NCI-H2171 (cell line): Measurements from ENCODE around the gene SNX6.
"Not testable (repeated sequence)": the region's sequence is repeated elsewhere in the genome, so short reads cannot be mapped to it uniquely, and the experiment has no call there.

Source experiments
- DNase-seq: peaks from one replicate; lab custom pipeline; 2025; lab: John Stamatoyannopoulos, UW

The SNX6 gene

DNA sequence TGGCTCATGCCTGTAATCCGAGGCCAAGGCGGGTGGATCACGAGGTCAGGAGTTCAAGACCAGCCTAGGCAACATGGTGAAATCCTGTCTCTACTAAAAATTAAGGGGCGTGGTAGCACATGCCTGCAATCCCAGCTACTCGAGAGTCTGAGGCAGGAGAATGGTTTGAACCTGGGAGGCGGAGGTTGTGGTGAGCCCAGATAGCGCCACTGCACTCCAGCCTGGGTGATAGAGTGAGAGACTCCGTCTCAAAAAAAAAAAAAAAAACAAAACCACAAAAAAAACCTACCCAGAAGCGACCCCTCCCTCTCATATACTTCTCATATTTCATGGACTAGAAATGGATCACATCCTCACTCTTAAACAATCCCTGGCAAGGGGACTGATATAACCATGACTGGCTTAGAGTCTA, 4.4 kb upstream of the SNX6 start:
- DNase-seq, result not testable (repeated sequence)

DNA sequence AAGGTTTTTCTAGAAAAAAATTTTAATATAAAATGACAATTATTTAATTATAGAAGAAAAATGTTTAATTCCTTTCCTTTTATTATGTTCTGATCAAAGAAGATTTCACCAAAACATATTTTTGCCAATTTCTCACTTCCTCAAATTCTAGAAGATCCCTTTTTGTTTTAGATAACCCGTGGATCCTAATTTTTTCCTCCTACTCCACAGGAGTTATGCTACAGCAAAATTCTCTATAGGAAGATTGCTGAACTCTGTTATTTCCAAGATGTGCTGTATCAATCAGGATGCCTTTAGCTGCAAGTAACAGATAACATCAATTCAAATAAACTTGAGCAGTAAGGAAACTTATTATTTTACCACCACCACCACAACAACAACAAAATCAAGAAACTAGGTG, 3.8 kb upstream of the SNX6 start:
- no peak for DNase-seq

DNA sequence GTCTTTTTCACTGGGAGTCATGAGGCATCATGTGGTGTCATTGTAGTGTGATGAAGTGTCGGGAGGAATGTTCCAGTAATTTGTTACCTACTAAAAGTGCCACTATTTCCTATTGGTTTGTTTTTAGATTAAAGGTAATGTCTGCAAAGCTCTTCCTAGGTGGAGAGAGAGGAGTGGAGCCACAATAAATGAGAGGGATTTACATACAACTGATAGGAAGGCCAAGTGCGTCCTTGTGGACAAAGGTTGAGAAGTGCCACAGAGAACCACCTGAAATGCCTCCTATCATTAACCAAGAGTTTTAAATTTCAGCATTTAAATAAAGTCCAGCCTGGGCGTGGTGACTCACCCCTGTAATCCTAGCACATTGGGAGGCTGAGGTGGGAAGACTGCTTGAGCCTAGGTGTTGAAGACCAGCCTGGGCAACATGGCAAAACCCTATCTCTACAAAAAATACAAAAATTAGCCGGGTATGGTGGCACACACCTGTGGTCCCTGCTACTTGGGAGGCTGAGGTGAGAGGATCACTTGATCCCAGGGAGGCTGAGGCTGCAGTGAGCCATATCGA, 2.5 kb upstream of the SNX6 start:
- DNase-seq, result no peak

DNA sequence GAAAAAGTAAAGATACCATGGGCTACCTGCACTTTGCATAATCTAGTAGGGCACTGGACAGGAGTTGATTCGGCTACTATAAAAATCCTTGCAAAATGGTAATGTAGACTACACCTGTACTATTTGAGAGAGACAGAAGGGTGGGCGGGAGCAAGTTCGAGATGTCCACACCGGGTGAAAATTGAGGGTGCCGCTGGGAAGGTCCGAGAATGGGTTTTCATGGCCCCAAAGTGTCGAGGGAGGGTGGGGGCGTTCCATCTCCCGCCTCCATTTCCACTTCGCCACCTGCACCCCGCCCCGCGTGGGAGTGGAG, 648 bp downstream of the SNX6 start:
- peak; percentile 32 for DNase-seq

DNA sequence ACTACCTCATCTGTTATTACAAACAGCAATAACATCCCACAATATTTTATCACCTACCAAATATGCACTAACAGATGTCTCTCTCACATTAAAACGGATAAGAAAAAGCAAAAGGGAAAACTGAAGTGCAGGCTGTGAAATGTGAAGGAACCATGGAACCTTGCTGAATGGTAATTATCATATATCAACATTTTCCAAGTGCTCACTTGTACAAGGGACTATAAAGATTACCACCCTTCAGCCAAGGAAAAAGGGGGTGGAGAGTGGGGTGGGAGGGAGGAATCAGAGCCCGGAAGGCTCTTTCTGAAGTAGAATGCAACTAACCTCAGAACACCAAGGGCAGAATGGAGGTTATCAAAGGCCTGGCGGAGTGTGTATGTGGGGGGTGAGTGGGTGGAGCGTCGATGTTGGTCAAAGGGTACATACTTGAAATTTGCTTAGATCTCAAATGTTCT, 1.2 kb downstream of the SNX6 start:
- no peak for DNase-seq

DNA sequence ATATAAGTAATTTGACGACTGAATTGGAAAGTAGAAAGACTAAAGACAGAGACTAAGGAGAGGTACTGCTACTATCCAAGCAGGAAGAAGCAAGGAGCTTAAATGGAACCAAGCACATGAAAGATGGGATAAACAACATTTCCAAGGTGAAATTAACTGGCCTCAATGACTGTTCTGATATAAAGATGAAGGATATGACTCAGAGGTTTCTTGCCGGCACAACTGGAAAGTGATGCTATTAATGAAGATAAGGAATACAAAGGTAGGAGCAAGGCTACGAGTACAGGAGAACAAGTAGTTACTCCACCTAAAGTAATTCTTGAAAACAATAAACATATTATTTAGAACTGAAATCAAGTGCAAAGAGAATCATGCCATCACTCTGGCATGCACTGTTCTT, 6.4 kb downstream of the SNX6 start:
- DNase-seq, result no peak

DNA sequence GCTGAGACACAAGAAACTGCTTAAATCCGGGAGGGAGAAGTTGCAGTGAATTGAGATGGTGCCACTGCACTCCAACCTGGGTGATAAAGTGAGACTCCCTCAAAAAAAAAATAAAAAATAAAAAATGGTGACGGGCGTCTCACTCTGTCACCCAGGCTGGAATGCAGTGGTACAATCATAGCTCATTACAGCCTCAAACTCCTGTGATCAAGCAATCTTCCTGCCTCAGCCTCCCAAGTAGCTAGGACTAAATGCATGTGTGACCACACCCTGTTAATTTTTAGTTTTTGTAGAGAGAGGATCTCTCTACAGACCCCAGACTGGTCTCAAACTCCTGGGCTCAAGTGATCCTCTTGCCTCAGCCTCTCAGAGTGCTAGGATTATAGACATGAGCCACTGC, 9.1 kb downstream of the SNX6 start:
- no peak for DNase-seq

DNA sequence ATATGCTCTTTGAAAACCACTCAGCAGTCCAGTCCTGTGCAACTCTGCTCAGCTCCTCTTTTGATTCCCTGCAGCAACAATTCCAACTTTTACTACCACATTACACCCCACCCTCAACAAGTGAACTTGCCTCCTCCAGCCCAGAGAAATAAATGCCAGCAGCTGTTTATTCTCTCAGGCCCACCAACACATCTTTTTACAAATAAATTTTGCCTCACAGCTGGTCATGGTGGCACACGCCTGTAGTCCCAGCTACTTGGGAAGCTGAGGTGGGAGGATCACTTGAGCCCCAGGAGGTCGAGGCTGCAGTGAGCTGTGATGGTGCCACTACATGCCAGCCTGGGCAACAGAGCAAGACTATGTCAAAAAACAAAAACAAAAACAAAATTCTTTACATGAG, 9.8 kb downstream of the SNX6 start:
- no peak for DNase-seq

DNA sequence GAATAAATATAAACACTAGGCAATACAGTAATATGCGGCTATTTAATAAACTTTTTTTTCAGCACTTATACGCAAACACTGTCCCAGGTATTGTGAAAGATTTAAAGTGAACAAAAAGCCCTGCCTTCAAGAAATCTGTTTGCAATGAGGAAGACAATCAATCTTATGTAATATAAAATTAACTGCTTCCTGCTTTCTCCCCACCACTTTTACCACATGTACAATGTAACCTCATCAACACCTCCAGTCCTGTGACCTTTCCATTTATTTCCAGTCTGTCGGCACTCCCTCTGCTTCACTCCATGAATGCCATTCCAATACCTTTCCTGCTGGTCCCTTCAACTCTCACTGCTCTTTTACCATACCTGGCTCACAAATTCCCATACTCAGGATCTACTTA, 10.5 kb downstream of the SNX6 start:
- no peak for DNase-seq

DNA sequence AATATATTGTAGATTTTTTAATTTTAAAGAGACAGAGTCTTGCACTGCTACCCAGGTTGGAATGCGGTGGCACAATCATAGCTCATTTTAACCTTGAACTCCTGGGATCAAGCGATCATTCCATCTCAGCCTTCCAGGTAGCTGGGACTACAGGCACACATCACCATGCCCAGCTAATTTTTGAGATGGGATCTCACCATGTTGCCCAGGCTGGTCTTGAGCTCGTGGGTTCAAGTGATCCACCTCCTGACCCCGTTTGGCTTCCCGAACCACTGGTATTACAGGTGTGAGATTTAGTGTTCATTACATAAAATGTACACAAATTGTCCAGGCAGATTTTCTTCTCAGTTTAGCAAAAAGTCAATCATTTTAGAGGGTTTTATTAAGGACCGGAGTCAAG, 13.6 kb downstream of the SNX6 start:
- no peak for DNase-seq

DNA sequence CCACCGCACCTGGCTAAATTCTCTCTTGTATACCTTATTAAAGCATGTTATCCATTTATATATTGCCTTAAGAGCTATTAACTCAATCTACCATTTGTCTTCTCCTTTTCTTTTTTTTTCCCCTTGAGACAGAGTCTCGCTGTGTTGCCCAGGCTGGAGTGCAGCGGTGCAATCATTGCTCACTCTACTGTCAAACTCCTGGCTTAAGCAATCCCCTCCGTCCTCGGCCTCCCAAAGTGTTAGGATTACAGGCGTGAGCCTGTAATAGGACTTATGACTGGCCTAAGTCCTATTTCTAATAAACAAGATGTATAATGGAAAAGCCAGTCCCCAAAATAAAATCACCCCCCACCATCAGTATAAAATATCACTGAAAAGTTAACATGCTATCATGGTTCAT, 14.4 kb downstream of the SNX6 start:
- DNase-seq, result no peak

DNA sequence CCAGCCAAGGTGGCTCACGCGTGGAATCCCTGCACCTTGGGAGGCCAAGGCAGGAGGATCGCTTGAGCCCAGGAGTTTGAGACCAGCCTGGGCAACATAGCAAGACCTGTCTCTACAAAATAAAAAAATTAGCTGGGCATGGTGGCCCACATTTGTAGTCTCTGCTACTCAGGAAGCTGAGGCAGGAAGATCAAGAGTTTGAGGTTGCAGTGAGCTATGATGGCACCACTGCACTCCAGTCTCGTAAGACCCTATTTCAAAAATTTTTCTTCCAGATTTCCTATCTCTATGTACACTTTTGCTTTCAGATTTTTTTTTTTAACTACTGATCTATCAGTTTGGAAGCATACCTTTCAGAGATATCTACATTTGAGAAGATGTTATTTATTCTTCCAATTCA, 15.3 kb downstream of the SNX6 start:
- no peak for DNase-seq

DNA sequence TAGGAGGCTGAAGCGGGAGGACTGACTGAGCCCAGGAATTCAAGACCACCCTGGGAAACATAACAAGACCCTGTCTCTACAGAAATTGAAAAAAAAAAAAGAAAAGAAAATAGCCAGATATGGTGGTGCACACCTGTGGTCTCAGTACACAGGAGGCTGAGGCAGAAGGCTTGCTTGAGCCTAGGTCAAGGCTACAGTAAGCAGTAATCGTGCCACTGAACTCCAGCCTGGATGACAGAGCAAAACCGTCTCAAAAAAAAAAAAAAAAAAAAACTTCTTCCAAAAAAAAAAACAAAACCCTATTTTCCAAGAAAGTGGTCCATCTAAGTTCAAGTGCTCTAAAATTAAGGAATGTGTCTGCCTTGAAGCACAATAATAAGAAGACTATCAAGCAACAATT, 19.8 kb downstream of the SNX6 start:
- no peak for DNase-seq

DNA sequence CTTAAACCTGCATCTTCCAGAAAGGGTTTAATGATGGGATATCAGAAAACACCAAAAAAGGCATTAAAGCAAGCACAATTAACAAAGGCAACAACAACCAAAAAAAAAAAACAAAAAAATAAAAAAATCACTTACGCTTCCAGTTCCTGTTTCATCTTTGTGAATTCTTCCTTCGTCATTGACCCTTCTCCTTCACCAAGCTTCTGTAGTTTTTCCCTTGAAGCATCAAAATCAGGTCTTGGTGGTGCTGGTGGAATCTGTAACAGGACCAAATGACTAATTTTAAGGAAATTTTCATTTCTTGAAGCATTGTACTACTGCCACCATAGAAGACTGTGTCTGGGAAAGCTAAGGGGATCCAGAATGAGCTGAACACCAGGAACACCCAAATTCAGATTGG, 24.5 kb downstream of the SNX6 start:
- DNase-seq, result no peak

DNA sequence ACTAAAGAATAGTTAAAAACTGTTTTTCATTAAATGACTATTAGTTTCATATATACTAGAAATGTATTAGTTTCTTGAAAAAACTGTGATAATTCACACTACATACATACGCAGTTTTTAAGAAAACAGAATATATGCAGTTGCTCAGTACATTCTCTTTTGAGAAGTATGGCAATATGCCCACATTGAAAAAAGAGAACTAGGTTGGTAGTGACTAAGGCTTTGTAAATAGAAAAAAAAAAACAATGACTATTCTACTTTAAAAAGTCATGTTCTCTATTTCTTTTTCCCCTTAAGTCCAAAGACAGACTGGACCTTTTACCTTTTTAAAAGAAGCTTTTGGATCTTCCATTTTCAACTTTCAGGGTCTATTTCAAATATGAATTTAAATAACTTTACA, 25.0 kb downstream of the SNX6 start:
- DNase-seq, result no peak

DNA sequence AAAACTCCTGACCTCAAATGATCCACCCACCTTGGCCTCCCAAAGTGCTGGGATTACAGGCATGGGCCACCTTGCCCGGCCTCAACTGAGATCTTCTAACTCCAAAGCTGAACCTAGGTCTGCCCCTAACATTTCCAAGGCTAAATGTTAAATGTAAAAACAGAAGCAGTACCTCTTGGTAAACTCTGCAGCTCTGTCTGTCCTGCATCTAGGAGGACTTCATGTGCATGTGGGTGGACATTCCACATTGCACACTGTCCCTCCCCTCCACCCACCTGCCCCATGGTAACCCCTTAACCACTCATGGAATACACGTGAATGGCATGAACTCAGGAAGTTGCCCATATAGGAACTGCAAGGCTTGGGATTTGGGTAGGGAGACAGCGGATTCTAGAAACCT, 33.1 kb downstream of the SNX6 start:
- DNase-seq, result no peak

DNA sequence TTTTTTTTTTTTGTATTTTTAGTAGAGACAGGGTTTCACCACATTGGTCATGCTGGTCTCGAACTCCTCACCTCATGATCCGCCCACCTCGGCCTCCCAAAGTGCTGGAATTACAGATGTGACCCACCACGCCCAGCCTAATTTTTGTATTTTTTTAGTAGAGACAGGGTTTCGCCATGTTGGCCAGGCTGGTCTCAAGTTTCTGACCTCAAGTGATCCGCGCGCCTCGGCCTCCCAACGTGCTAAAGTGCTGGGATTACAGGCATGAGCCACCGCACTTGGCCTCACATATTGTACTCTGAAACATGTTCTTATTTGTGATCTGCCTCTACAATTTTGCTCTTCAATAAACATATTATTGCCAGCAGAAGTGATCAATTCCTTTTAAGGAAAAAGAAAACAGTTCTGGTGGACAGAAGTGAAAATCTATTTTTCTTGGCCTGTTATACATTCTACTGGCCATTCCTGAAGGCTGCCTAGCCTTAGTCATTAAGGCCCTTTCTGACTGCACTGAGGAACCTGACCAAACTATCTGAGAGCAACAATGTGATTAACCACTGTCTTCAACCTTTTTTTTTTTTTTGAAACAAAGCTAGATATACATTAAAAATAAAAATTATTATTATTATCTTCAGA, 36.1 kb downstream of the SNX6 start:
- no peak for DNase-seq

DNA sequence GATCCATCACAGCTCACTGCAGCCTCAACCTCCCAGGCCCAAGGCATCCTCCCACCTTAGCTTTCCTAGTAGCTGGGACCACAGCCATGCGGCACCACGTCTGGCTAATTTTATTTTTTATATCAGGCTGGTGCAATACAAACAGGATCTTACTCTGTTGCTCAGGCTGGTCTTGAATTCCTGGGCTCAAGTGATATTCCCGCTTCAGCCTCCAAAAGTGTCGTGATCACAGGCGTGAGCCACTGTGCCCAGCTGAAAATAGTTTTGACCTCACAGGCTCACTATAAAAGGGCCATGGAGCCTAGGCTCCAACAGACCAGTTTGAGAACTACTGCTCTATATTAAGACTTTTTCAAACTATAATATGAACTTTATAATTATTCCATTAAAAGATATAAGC, 37.3 kb downstream of the SNX6 start:
- DNase-seq, result no peak

DNA sequence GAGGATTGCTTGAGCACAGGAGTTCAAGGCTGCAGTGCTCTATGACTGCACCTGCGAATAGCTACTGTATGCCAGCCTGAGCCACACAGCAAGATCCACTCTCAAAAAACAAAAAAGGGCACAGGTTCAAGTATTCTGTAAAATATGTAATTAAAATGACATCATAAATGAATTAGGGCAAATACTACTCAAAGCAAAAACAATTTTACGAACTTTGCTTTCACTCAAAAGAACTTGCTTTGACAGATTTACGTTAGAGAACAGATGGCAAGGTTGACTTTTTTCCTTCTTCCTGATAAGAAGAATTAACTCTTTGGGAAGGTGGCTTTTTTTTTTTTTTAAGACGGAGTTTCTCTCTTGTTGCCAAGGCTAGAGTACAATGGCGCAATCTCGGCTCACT, 46.4 kb downstream of the SNX6 start:
- no peak for DNase-seq

DNA sequence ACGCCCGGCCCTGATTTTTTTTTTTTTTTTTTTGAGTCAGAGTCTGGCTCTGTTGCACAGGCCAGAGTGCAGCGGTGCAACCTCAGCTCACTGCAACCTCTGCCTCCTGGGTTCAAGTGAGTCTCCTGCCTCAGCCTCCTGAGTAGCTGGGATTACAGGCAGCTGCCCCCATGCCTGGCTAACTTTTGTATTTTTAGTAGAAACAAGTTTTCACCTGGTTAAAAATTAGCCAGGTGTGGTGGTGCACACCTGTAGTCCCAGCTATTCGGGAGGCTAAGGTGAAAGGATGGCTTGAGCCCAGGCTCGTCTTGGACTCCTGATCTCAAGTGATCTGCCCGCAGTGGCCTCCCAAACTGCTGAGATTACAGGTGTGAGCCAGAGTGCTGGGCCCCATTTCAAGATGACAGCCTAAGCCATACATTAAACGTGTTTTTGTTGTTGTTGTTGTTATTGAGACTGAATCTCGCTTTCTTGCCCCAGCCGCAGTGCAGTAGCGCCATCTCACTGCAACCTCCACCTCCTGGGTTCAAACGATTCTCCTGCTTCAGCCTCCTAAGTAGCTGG, 47.7 kb downstream of the SNX6 start:
- no peak for DNase-seq

DNA sequence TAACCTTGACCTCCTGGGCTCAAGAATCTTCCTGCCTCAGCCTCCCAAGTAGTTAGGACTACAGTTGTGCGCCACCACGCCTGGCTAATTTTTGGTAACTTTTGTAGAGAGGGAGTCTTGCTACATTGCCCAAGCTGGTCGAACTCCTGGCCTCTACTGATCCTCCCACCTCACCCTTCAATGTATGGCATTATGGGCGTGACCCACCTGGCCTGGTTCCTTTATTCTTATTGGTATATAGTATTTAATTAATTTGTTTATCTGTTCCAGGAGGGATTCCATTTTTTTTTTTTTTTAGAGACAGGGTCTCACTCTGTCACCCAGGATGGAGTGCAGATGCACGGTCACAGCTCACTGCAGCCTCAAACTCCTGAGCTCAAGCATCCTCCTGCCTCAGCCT, 49.6 kb downstream of the SNX6 start:
- DNase-seq, result no peak

DNA sequence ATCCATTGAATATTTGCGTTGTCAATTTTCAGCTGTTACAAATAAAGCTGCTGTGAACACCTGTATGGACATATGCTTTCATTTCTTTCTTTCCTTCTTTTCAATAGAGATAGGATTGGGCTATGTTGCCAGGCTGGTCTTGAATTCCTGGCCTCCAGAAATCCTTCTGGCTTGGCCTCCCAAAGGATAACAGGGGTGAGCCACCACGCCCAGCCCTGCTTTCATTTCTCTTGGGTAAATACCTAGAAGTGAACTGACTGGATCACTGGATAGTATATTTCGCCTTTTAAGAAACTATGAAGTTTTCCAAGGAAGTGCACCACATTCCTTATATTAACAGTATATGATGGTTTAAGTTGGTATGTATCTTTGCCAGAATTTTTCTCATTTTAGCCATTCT, 58.2 kb downstream of the SNX6 start:
- no peak for DNase-seq

DNA sequence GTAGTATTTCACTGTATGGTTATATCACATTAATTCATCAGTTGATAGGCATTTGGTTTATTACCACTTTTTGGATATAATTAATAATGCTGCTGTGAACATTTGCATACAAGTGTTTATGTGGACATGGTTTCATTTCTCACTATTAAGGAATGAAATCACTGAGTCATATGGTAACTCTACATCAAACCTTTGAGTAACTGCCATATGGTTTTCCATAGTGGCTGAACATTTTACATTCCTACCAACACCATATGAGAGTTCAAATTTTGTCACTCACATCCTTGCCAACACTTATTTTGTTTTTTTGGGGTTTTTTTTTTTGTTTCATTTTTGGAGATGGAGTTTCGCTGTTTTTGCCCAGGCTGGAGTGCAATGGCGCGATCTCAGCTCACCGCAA, 60.2 kb downstream of the SNX6 start:
- no peak for DNase-seq

DNA sequence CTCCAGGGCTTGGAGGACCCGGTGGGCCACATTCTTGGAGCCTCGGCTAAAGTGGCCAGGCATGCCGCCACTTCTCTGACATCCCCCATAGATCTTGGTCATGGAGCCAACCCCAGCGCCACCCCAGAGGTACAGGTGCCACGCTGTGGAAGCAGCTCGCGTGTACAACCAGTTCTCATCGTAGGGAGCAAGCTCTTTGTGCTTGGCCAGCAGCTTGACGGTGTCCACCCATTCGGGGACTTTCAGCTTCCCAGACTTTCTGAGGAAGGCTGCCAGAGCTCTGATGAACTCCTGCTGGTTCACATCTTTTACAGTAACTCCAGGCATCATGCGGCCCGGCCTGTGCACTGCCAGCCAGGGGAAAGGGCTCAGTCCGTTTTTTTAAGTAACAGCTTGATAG, 61.1 kb downstream of the SNX6 start:
- DNase-seq, result no peak
